Measurements from ENCODE around the gene ZBTB16.

The ZBTB16 gene

GRCh38 chr11:114109206-114110090 lies 49.9 kb downstream of the ZBTB16 start:
- DNase-seq: no peak

- no peak for DNase-seq
Observed at GRCh38 chr11:114110123-114110522, 50.6 kb downstream of the ZBTB16 start.

DNA sequence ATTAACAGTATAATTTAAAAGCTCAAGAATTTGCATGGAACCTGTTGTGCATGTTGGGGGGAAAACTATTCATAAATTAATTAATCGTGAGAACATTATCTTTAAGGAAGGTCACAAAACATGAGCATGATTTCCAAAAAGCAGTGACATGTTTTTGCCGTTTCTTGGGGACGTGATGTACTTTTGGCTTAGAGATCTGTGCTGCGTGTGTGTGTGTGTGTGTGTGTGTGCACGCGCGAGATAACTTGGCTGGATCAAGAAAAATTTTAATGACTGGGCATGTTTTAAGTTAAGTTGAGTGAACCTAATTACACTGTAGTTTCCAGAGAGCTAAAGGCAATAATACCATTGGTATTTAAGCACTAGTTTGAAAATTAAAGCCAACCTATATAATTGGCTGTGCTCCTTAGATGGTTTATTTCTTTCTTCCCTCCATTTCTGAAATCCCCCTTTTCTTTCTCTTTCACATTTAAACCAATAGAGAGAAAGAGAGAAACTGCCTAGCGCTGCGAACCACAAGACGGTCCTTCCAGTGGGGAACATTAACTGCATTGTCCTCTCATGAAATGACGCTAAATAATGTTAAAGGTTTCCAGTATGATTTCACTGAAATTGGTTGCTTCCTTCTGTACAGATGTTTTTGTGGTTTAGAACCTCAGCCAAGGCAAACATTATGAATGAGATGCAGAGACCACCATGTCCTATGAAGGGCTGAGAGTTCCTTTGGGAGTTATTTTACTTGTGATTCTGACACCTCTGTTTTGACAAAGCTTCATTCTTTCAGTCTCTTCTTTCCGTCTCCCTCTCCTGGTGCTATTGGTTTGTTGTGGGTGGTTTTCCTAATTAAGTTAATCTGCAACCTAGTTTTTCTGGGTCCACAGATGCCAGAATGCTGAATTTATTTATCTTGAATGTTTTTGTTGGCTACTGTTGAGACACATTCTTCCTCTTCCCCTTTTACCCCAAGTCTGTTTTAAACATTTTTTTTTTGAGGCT lies 51.7 kb downstream of the ZBTB16 start:
- no peak for DNase-seq

DNA sequence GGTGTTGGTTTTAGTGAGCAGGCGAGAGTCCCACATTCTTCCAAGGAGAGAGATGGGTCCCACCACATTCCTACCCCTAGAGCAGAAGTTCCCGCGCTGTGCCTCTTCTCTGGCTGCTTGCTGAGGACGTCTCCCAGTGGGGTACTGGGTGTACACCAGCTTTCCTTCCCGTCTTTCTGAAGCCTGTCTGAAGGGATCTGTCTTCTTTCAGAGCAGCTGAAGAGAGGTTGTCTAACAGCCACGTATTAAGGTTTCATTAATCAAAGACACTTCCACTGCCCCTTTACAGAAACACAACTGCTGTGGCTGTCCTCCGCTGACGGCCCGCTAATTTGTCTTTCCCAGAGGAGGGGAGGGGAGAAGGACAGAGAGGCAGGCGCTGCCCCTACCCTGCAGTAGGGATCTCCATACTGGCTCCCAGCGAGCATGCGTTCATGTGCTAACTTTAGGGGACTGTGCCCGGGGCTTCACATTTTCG lies 56.0 kb downstream of the ZBTB16 start:
- no peak for DNase-seq

GRCh38 chr11:114116357-114116756 lies 56.8 kb downstream of the ZBTB16 start:
- DNase-seq: no peak

DNA sequence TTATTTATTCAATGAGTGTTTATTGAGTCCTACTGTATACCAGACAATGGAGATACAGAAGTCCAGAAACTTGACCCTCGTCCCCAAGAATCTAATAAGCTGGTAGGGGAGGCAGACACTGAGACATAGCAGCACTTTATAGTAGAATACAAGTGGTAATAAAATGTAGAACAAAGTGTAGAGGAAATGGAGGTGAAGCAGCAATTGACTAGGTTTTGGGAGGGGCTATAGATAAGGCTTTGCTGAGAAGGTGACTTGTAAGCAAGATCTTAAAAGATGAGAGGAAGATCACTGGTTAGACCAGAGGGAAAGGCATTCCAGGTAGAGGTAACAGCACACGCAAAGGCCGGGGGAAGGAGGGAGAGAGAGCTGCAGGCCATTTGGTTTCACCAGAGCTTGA lies 57.3 kb downstream of the ZBTB16 start:
- no peak for DNase-seq

DNA sequence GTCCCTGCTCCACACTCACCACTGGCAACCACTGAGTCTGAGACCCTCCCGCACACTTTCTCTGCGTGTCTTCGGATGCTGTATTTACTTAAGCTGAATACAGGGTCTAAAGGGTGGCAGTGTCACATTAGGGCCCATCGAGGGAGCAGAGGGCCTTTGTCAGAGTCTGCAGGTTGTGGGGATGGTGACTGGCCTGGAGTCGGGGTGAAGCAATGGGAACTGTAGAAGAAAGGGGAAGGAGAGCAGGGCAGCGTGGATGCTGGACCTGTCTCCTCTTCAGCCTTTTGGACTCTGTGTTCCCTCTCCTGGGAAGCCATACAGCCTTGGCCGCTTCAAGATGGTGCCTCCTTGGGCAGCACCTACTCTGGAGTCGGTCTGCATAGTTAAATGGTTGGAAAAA lies 61.1 kb downstream of the ZBTB16 start:
- no peak for DNase-seq

DNA sequence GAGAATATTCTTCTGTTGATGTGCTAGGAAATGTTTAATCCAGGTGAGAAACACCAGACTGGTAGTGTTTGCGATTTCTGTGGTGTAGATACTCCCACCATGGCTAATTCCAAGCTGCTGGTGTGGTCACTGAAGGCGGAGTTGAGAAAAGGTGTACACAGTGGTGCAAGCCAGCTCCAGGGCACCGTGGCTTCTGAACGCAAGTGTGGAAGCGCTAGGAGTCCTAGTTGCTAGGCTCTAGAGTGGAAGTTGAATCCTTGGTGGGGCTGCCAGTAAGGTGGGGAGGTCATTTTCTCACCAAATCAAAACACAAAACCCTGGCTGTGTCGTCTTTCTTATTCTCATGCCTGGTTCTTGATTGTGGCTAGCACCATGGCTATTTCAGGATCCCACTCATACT lies 61.6 kb downstream of the ZBTB16 start:
- DNase-seq: no peak

DNA sequence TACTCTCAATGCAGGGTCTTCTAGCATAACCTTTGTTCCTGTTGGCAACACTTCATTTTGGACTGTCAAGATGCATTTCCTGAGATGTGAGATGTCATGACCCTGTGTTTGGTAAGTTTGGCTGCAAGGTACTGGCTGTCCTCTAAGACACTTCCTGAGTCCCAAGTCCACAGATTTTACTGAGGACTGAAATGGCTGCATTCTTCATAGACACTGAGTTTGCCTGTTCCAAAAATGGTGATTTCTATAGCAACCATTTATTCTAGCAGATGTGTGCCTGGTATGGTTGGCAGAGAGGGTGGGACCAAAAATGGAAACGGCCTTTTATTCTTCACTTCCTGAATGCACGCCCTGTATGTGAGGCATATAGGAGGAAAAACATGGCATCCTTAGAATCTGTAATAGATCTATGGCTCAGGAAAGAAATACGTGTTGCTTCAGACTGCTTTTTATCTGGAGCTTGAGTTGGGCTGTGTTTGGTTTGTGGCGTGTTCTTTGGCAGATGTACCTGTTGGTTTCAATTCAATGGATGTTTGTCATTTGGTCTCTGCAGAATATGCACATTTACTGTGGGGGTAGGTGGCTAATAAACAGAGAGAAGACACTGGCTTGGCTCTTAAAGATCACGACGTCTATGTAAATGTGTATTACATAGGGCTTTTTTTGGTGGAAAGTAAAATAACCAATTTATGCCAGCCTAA lies 62.4 kb downstream of the ZBTB16 start:
- DNase-seq: no peak

- DNase-seq: no peak
Observed at GRCh38 chr11:114122686-114123085, 63.2 kb downstream of the ZBTB16 start.

GRCh38 chr11:114123692-114124330 lies 64.3 kb downstream of the ZBTB16 start:
- DNase-seq: no peak

- no peak for DNase-seq
Observed at GRCh38 chr11:114124601-114125144, 65.2 kb downstream of the ZBTB16 start.

DNA sequence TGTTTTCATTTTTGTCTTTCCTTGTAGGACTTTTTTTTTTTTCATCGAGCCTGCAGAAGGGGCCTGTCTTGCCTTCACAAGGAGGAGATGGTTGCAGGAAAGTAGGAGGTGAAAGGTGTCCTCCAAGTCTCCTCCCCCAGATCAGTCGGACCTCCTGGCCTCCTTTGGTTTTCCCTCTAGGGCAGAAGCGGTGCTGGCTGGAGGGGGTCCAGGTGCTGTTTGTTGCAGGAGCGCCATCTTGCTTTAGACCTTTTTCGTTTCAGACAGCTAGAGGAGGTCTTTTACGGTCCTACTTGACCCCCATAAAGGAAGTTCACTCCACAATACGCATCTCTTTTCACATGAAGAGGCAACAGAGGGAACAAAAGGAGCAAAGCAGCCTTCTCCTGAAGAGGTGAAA lies 66.0 kb downstream of the ZBTB16 start:
- DNase-seq: no peak

DNA sequence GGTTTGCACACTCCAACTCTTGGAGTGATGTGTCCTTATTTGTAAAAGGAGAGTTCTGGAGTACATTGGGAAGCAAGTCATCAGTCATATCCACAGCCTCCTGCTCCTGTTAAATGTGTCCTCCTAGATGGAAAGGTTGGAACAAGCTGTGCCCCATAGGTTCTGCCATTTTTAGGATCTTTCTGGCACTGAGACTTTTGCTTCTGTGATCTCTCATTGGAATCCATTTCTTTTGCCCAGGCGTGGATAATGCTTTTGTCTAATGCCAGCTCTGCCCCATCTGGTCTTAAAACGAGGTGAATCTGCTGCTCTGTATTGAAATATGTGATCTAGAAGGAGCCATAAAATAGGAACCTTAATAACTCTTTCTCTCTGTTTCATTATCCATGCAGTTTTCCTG lies 66.4 kb downstream of the ZBTB16 start:
- DNase-seq: no peak

- no peak for DNase-seq
Observed at GRCh38 chr11:114128399-114128798, 68.9 kb downstream of the ZBTB16 start.

DNA sequence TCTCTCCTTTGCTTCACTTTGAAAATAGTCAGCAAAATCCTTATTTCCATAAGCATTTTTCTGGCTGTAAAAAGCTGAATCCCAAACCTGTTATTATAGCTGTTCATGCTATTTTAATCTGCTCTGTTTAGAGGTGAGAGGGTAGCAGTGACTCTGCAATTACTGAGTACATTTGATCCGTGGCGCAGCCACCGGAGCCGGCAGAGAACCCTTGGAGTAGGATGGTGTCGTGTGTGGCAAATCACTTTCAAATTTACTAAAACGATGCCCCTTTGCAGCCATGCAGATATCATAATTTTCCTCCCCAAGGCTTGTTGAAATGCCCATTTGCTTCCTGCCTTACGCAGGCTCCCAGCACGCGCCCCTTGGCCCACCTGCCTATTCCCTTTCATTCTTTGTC lies 69.6 kb downstream of the ZBTB16 start:
- DNase-seq: no peak

GRCh38 chr11:114129699-114130098 lies 70.2 kb downstream of the ZBTB16 start:
- no peak for DNase-seq

GRCh38 chr11:114130115-114130576 lies 70.6 kb downstream of the ZBTB16 start:
- DNase-seq: no peak

DNA sequence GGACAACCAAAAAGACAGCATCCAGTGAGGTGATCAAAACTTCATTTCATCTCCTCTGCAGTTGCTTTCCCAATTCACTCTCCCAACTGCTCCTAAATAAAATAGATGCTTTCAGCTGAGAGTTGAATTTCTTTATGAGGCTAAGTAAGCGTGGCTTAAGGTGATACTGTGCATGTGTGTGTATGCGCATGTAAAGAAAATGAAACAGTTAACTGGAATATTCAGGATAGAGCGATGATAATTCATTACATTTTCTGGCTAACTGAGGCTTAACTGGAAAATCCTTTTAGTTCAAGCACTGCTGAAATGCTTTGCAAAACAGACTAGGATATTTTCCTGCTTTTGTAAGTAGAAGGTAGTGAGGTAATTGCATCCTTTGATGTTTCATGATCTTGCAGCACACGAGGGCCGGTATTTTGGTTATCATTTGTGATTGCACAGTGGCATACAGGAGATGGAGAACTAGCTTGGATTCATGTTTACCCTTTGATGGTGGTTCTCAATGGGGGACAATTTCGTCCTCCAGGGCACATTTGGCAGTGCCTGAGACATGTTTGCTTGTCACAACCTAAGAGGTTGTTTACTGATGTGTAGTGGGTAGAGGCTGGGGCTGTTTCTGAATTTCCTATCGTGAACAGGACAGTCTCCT lies 71.2 kb downstream of the ZBTB16 start:
- DNase-seq: no peak

GRCh38 chr11:114131461-114131864 lies 72.0 kb downstream of the ZBTB16 start:
- DNase-seq: no peak

DNA sequence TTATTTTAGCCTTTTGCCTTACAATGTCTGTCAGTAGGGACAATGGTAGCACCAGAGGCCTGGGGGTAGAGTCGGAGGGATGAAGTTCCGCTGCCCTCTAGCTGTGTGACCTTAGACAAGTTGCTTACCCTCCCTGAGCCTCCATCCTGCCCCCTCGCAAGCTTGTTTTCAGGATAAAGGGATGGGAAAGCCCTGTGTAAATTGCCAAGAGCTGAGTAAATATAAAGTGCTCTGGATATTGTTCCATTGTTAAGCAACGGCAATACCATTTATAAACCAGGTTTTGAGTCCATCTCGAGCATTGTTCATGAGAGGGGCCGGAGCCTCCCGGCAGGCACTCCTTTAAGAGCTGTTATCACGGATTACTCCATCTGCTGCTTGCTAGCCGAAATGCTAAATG lies 72.9 kb downstream of the ZBTB16 start:
- DNase-seq: peak in 1 of 2 experiments; percentile 2

Data from SHP77 (cell line).